ENCODE measurements around the gene FAM76A. TPM values are rescaled to one million over a fixed set of nuclear protein-coding genes. Genes with fewer than 3 reads are reported as not detected.

FAM76A gene
- total RNA-seq, 1 experiment from 2014 or later, result 9.7 TPM

- no peaks in the 10 kb centered on the region for H3K27me3 Mint-ChIP-seq (ENCODE audit: insufficient read depth, unreplicated experiment)
- no peak for TF ChIP-seq CTCF (IDR thresholded peaks at IDR 0.05; ENCODE audit: unreplicated experiment)
- no peak overlapping the region for H3K4me3 Mint-ChIP-seq (ENCODE audit: unreplicated experiment)
- peaks cover 9% of the 10 kb centered on the region for H3K4me1 Mint-ChIP-seq (ENCODE audit: insufficient read depth, unreplicated experiment)
- H3K27ac Mint-ChIP-seq (ENCODE audit: low read depth, unreplicated experiment), result no peak overlapping the region
- CTCF ChIA-PET, result interaction anchor here (0.9 kb wide), 1 partner anchor 21 kb away, joined by 5 read pairs; no protein-coding TSS in a partner anchor
- BruUV-seq (replicated peaks), result no TSS peak
- DNase-seq (ENCODE audit: unreplicated experiment), result no peak
- peaks cover 12% of the 10 kb centered on the region for H3K36me3 Mint-ChIP-seq (ENCODE audit: insufficient read depth, unreplicated experiment)
- intact Hi-C loops (cut with micrococcal nuclease), result no loop called here
- POLR2A ChIA-PET, result no interaction called here
- H3K9me3 Mint-ChIP-seq (ENCODE audit: unreplicated experiment), result no peaks in the 10 kb centered on the region
Observed at GRCh38 chr1:27778056-27778455, 52.3 kb downstream of the FAM76A start.

- peaks cover 9% of the 10 kb centered on the region for H3K4me1 Mint-ChIP-seq (ENCODE audit: insufficient read depth, unreplicated experiment)
- H3K9me3 Mint-ChIP-seq (ENCODE audit: unreplicated experiment), result no peaks in the 10 kb centered on the region
- BruUV-seq (replicated peaks), result no TSS peak
- peaks cover 12% of the 10 kb centered on the region for H3K36me3 Mint-ChIP-seq (ENCODE audit: insufficient read depth, unreplicated experiment)
- no peaks in the 10 kb centered on the region for H3K27me3 Mint-ChIP-seq (ENCODE audit: insufficient read depth, unreplicated experiment)
- H3K27ac Mint-ChIP-seq (ENCODE audit: low read depth, unreplicated experiment), result no peak overlapping the region
- ChIA-PET POLR2A (no interaction called here), CTCF (interaction anchor here (0.5 to 0.9 kb wide), 2 partner anchors 20 to 27 kb away, joined by 3 to 5 read pairs; no protein-coding TSS in a partner anchor)
- DNase-seq (ENCODE audit: unreplicated experiment), result no peak
- intact Hi-C loops (cut with micrococcal nuclease), result no loop called here
- no peak overlapping the region for H3K4me3 Mint-ChIP-seq (ENCODE audit: unreplicated experiment)
- no peak for TF ChIP-seq CTCF (IDR thresholded peaks at IDR 0.05; ENCODE audit: unreplicated experiment)
Observed at GRCh38 chr1:27779122-27779521, 53.4 kb downstream of the FAM76A start.

- TF ChIP-seq CTCF (IDR thresholded peaks at IDR 0.05; ENCODE audit: unreplicated experiment), result no peak
- ChIA-PET POLR2A (interaction anchor here (0.7 to 3.2 kb wide), 5 partner anchors 9 to 304 kb away, joined by 3 to 34 read pairs (median 4); partner anchors contain the start of genes PPP1R8 and STX12), CTCF (interaction anchor here (0.6 kb wide), 1 partner anchor 66 kb away, joined by 3 read pairs; no protein-coding TSS in a partner anchor)
- Mint-ChIP-seq H3K27ac (ENCODE audit: low read depth, unreplicated experiment) (no peak overlapping the region), H3K9me3 (ENCODE audit: unreplicated experiment) (no peaks in the 10 kb centered on the region), H3K4me3 (ENCODE audit: unreplicated experiment) (no peak overlapping the region), H3K4me1 (ENCODE audit: insufficient read depth, unreplicated experiment) (peaks cover 9% of the 10 kb centered on the region), H3K36me3 (ENCODE audit: insufficient read depth, unreplicated experiment) (peaks cover 12% of the 10 kb centered on the region), H3K27me3 (ENCODE audit: insufficient read depth, unreplicated experiment) (no peaks in the 10 kb centered on the region)
- intact Hi-C loops (cut with micrococcal nuclease), result no loop called here
- no peak for DNase-seq (ENCODE audit: unreplicated experiment)
- BruUV-seq (replicated peaks), result no TSS peak
Observed at GRCh38 chr1:27782950-27783349, 57.2 kb downstream of the FAM76A start.

GRCh38 chr1:27784700-27785099 lies 58.9 kb downstream of the FAM76A start:
- no peaks in the 10 kb centered on the region for H3K9me3 Mint-ChIP-seq (ENCODE audit: unreplicated experiment)
- CTCF ChIA-PET, result interaction anchor here (1.0 kb wide), 1 partner anchor 12 kb away, joined by 4 read pairs; the partner anchor contains the start of gene STX12
- DNase-seq (ENCODE audit: unreplicated experiment), result no peak
- no peaks in the 10 kb centered on the region for H3K27me3 Mint-ChIP-seq (ENCODE audit: insufficient read depth, unreplicated experiment)
- peaks cover 10% of the 10 kb centered on the region for H3K36me3 Mint-ChIP-seq (ENCODE audit: insufficient read depth, unreplicated experiment)
- H3K27ac Mint-ChIP-seq (ENCODE audit: low read depth, unreplicated experiment), result no peak overlapping the region
- no peak for TF ChIP-seq CTCF (IDR thresholded peaks at IDR 0.05; ENCODE audit: unreplicated experiment)
- intact Hi-C loops (cut with micrococcal nuclease), result no loop called here
- H3K4me1 Mint-ChIP-seq (ENCODE audit: insufficient read depth, unreplicated experiment), result peaks cover 9% of the 10 kb centered on the region
- POLR2A ChIA-PET, result interaction anchor here (0.7 to 4.5 kb wide), 4 partner anchors 11 to 312 kb away, joined by 3 to 48 read pairs (median 3); partner anchors contain the start of genes FAM76A and STX12
- H3K4me3 Mint-ChIP-seq (ENCODE audit: unreplicated experiment), result no peak overlapping the region
- BruUV-seq (replicated peaks), result no TSS peak

Measured in MCF 10A (cell line).